ENCODE data around the gene MYL1. TPM values are rescaled to one million over a fixed set of nuclear protein-coding genes. Genes with fewer than 3 reads are reported as not detected.

The MYL1 gene
- not detected for total RNA-seq

- Histone ChIP-seq H3K9me3 (no peaks in the 10 kb centered on the region), H3K4me1 (no peaks in the 10 kb centered on the region), H3K27me3 (no peaks in the 10 kb centered on the region), H3K36me3 (replicated peaks in 1 of 2; ENCODE audit: insufficient read depth in 1 of 2, low read depth in 2 of 2) (no peaks in the 10 kb centered on the region), H3K4me3 (no peak within 1 kb of the TSS), H3K27ac (no peak within 1 kb of the TSS)
- intact Hi-C loops (cut with DNase I): no loop called here
- DNase-seq: no peak
- 62 to 78% methylated on average over 5 of the region's 5 CpGs for WGBS, 2 donors
- TF ChIP-seq, protein P1, sequence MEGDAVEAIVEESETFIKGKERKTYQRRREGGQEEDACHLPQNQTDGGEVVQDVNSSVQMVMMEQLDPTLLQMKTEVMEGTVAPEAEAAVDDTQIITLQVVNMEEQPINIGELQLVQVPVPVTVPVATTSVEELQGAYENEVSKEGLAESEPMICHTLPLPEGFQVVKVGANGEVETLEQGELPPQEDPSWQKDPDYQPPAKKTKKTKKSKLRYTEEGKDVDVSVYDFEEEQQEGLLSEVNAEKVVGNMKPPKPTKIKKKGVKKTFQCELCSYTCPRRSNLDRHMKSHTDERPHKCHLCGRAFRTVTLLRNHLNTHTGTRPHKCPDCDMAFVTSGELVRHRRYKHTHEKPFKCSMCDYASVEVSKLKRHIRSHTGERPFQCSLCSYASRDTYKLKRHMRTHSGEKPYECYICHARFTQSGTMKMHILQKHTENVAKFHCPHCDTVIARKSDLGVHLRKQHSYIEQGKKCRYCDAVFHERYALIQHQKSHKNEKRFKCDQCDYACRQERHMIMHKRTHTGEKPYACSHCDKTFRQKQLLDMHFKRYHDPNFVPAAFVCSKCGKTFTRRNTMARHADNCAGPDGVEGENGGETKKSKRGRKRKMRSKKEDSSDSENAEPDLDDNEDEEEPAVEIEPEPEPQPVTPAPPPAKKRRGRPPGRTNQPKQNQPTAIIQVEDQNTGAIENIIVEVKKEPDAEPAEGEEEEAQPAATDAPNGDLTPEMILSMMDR (IDR thresholded peaks at IDR 0.05): no peak
- TF ChIP-seq POLR2A (IDR thresholded peaks at IDR 0.05): no peak
- no peak for ATAC-seq
Measured at GRCh38 chr2:210315015-210315788, at the start of gene MYL1. Gene MYL1 (minus strand): TSS chr2:210315174. CDS start chr2:210315042, 132 bp downstream.

DNA sequence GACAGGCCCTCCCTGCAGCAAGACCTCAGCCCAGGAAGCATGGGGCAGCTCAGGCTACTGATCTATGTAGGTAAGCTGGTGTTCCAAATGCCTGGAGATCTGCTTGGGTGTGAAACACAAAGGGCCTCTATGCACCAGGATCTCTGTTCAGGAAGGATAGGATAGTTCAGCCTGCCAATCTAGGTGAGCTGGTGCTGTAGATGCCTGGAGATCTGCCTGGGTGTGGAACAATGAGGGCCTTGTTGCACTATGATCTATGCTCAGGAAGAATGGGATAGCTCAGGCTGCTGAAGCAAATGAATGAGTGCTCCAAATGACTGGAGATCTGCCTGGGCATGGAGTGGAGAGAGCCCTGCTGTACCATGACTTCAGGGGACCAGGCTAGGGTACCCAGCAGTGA lies 48.9 kb upstream of the MYL1 start:
- Histone ChIP-seq H3K27ac (no peak overlapping the region), H3K4me3 (no peak overlapping the region), H3K27me3 (no peaks in the 10 kb centered on the region), H3K4me1 (no peaks in the 10 kb centered on the region), H3K36me3 (replicated peaks in 1 of 2; ENCODE audit: insufficient read depth in 1 of 2, low read depth in 2 of 2) (no peaks in the 10 kb centered on the region), H3K9me3 (no peaks in the 10 kb centered on the region)
- no peak for TF ChIP-seq POLR2A (IDR thresholded peaks at IDR 0.05)
- TF ChIP-seq, protein P1 (IDR thresholded peaks at IDR 0.05): no peak
- intact Hi-C loops (cut with DNase I): no loop called here
- ATAC-seq (no peak), DNase-seq (no peak)

DNA sequence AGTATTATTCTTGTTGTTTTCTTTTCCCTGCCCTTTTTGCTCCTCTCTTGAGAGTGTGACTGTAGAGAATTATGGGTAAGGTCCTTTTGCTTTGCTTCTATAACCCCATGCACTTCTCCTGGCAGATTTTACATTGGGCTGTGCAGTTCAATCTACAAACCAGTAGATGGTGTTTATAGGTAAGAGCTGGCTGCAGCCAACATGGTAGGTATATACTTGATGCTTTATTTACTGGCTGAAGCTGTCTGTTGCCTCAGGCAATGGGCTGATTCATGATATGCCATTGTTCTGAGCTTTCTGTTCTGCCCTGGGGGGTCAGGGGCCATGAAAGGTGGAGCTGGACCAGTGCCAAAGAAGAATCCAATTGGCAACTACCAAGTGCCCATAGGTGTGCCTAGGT lies 48.3 kb upstream of the MYL1 start:
- no peak for DNase-seq
- Histone ChIP-seq H3K27ac (no peak overlapping the region), H3K27me3 (no peaks in the 10 kb centered on the region), H3K9me3 (no peaks in the 10 kb centered on the region), H3K4me1 (no peaks in the 10 kb centered on the region), H3K36me3 (replicated peaks in 1 of 2; ENCODE audit: insufficient read depth in 1 of 2, low read depth in 2 of 2) (no peaks in the 10 kb centered on the region), H3K4me3 (no peak overlapping the region)
- ATAC-seq: no peak
- TF ChIP-seq POLR2A (IDR thresholded peaks at IDR 0.05): no peak
- TF ChIP-seq, protein P1 (IDR thresholded peaks at IDR 0.05): no peak
- intact Hi-C loops (cut with DNase I): no loop called here

- intact Hi-C loops (cut with DNase I): no loop called here
- Histone ChIP-seq H3K27me3 (no peaks in the 10 kb centered on the region), H3K4me3 (no peak overlapping the region), H3K27ac (no peak overlapping the region), H3K36me3 (replicated peaks in 1 of 2; ENCODE audit: insufficient read depth in 1 of 2, low read depth in 2 of 2) (no peaks in the 10 kb centered on the region), H3K4me1 (no peaks in the 10 kb centered on the region), H3K9me3 (no peaks in the 10 kb centered on the region)
- TF ChIP-seq POLR2A (IDR thresholded peaks at IDR 0.05): no peak
- TF ChIP-seq, protein P1 (IDR thresholded peaks at IDR 0.05): no peak
- DNase-seq (no peak), ATAC-seq (no peak)
- WGBS, 2 donors: 30 to 37% methylated on average over 1 of the region's 1 CpG
Measured at GRCh38 chr2:210360412-210360811, 45.4 kb upstream of the MYL1 start.

- no peak overlapping the region for H3K4me3 ChIP-seq
- DNase-seq (no peak), ATAC-seq (no peak)
- intact Hi-C loops (cut with DNase I): no loop called here
- TF ChIP-seq, protein P1 (IDR thresholded peaks at IDR 0.05): no peak
- no peak for TF ChIP-seq POLR2A (IDR thresholded peaks at IDR 0.05)
- H3K27ac ChIP-seq: no peak overlapping the region
- 32 to 36% methylated on average over 3 of the region's 3 CpGs for WGBS, 2 donors
- H3K4me1 ChIP-seq: no peaks in the 10 kb centered on the region
- H3K36me3 ChIP-seq (replicated peaks in 1 of 2; ENCODE audit: insufficient read depth in 1 of 2, low read depth in 2 of 2): no peaks in the 10 kb centered on the region
- H3K27me3 ChIP-seq: no peaks in the 10 kb centered on the region
- no peaks in the 10 kb centered on the region for H3K9me3 ChIP-seq
Measured at GRCh38 chr2:210356944-210357343, 42.0 kb upstream of the MYL1 start.

Measured in body of pancreas (tissue), 4 donors.